Gastrocnemius medialis (tissue), 4 donors: Measurements from ENCODE around the gene WNK2. TPM values are rescaled to one million over a fixed set of nuclear protein-coding genes. Genes with fewer than 3 reads are reported as not detected.

Source experiments
- ATAC-seq, 2 donors: fragments of 150-250 bp; one replicate each; pipeline ENCODE4 v1.9.1; 2016
- DNase-seq, 2 donors: peaks; one replicate each; pipeline ENCODE4 v3.0.0-alpha.2; 2019
- H3K27ac ChIP-seq, 4 donors: fragments of 200-600 bp; sonication (generic); 1 replicate in 1 of 4; 2 replicates in 3 of 4; pipeline ENCODE4 v1.5.1; 2016 to 2018; ENCODE audit warnings: mild to moderate bottlenecking in 2 of 4, moderate library complexity in 1 of 4
- H3K27me3 ChIP-seq, 3 donors: fragments of 200-600 bp; sonication (generic) in 2 of 3; 1 replicate in 1 of 3; 2 replicates in 2 of 3; pipeline versions ENCODE4 v1.5.1 to v1.6.0; 2016 to 2019; ENCODE audit warnings: mild to moderate bottlenecking in 1 of 3, moderate library complexity in 1 of 3
- H3K36me3 ChIP-seq, 2 donors: fragments of 200-600 bp; sonication (generic) in 1 of 2; one replicate each; pipeline ENCODE4 v1.5.1; 2017 to 2018
- H3K4me1 ChIP-seq, 2 donors: fragments of 200-600 bp; sonication (generic) in 1 of 2; one replicate each; pipeline ENCODE4 v1.5.1; 2016 to 2017; ENCODE audit warnings: mild to moderate bottlenecking in 2 of 2
- H3K4me3 ChIP-seq, 4 donors: fragments of 200-600 bp; sonication (generic) in 3 of 4; 1 replicate in 1 of 4; 2 replicates in 3 of 4; pipeline ENCODE4 v1.5.1; 2016 to 2019; ENCODE audit warnings: mild to moderate bottlenecking in 2 of 4
- H3K9me3 ChIP-seq, 3 donors: fragments of 200-600 bp; sonication (generic) in 2 of 3; 1 replicate in 1 of 3; 2 replicates in 2 of 3; pipeline ENCODE4 v1.5.1; 2016 to 2019
- POLR2A ChIP-seq, 2 donors: fragments of 450-650 bp; IDR thresholded peaks; one replicate each; pipeline ENCODE4 v1.6.1; 2017; ENCODE audit warnings: antibody characterized with exemption in 2 of 2, mild to moderate bottlenecking in 2 of 2, moderate library complexity in 2 of 2
- in situ Hi-C, 4 donors: fragments of 200-750 bp; cut with MboI; loops; one replicate each; pipeline versions ENCODE4 v1.15.0 to v1.8.0; 2017; ENCODE audit warnings: low sequenced_read_pairs in 4 of 4
- intact Hi-C: fragments of 100-400 bp; cut with DNase I; formaldehyde crosslinking; loops from one replicate; pipeline ENCODE4 v1.15.1; 2023; ENCODE audit warnings: low total_unique reads
- total RNA-seq, 4 donors: library from RNA; depleted of rRNA; stranded (reverse); fragments of >200 nt; gene quantifications; one replicate each; pipeline versions ENCODE4 v1.1.0 to v1.2.3, GENCODE V29; 2016
- TF ChIP-seq, protein P1 (sequence below), 5 experiments: fragments of 450-650 bp in 3 of 5; fragments of 200-600 bp in 2 of 5; sonication (generic) in 2 of 5; IDR thresholded peaks in 4 of 5; conservative IDR thresholded peaks in 1 of 5; 1 replicate in 4 of 5; 2 replicates in 1 of 5; pipeline ENCODE4 v1.5.1; 2016 to 2019; ENCODE audit warnings: antibody characterized with exemption in 5 of 5, mild to moderate bottlenecking in 3 of 5, moderate library complexity in 3 of 5

The WNK2 gene
- total RNA-seq, 4 donors from 2014 or later, result 11.3 to 43.0 (median 24.7) TPM

DNA sequence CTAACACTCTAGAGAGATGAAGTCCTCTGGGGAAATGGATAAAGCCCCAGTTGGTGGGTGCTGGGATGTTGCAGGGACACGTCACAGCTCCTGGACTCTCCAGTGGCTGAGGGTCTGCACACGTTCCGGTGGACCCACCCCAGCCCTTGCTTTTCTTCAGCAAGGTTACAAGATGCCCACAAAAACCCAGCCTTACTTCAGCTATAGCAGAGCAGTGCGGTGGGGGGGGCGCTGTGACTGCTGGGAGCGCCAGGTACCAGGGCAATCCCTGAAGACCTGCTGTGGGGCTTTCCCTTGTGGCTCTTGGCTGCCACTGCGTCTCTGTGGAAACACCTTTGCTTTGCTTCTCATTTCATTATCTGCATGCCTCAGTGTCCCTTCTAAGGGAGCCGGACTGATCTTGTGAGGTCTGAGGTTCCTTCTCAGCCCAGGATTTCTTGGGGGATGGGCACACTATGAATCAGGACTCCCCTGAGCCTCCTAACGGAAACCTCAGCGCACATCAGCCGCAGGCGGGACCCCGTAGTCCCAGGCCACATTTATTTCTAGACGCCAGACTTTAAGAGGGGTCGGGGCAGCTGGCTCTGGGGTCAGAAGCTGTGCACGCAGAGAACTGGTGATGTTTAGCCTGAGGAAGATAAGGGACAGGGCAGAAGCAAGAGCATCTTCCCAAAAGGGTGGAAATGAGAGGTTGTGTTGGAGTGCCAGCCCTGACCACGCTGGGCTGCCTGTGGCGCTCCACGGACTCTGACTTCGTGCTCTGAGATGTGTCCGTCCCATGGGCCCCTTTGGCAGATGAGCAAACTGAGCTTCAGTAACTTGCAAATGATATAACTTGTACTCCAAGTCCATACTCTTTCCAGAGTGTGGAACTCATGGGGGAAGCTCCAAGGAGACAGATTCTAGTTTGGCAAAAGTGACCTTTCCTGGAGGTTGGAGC, 106.8 kb downstream of the WNK2 start:
- in situ Hi-C loops (no loop called here), intact Hi-C loops (no loop called here)
- no peak overlapping the region for H3K27ac ChIP-seq
- TF ChIP-seq POLR2A (IDR thresholded peaks at IDR 0.05), result no peak
- TF ChIP-seq, protein P1, sequence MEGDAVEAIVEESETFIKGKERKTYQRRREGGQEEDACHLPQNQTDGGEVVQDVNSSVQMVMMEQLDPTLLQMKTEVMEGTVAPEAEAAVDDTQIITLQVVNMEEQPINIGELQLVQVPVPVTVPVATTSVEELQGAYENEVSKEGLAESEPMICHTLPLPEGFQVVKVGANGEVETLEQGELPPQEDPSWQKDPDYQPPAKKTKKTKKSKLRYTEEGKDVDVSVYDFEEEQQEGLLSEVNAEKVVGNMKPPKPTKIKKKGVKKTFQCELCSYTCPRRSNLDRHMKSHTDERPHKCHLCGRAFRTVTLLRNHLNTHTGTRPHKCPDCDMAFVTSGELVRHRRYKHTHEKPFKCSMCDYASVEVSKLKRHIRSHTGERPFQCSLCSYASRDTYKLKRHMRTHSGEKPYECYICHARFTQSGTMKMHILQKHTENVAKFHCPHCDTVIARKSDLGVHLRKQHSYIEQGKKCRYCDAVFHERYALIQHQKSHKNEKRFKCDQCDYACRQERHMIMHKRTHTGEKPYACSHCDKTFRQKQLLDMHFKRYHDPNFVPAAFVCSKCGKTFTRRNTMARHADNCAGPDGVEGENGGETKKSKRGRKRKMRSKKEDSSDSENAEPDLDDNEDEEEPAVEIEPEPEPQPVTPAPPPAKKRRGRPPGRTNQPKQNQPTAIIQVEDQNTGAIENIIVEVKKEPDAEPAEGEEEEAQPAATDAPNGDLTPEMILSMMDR (IDR thresholded peaks at IDR 0.05 in 4 of 5, conservative IDR thresholded peaks at IDR 0.05 in 1 of 5), result no peak
- ATAC-seq (no peak), DNase-seq (no peak)
- no peaks in the 10 kb centered on the region for H3K4me1 ChIP-seq
- H3K9me3 ChIP-seq, result no peaks in the 10 kb centered on the region
- no peaks in the 10 kb centered on the region for H3K36me3 ChIP-seq
- no peak overlapping the region for H3K4me3 ChIP-seq
- H3K27me3 ChIP-seq, result no peaks in the 10 kb centered on the region

DNA sequence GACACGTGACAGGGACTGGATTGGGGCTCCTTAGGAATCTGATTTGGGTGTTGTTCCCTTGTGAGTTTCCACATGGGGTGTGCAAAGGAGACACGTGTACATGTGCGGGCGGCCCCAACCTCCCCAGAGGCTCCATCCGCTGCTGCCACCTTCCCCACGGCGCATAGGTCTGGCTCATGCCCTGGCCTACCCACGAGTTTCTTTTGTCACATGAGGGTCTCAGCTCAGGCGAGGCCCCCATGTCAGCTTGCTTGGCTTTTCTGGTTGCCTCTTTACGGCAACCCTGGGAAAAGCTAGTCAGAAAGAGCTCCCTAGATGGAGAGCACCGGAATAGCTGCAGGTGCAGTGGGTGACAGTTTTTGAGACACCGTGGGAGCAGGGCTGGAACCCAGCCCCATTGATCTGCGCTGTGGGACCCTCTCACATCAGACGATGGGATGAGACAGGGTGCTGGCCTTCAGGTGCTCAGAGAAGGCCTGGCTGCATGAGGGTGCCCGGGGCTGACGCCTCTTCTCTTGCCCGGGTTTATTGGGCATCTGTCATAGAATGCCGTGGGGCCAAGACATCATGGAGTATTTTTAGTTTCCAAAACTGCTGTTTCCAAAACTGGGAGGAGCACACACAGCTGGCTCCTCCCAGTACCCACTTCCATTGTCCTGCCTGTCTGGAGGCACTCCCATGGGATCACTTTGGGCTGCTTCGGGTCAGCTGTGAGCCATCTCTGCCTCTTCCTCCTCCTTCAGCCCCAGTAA, 107.8 kb downstream of the WNK2 start:
- Histone ChIP-seq H3K27ac (no peak overlapping the region), H3K36me3 (no peaks in the 10 kb centered on the region), H3K27me3 (no peaks in the 10 kb centered on the region), H3K4me3 (no peak overlapping the region), H3K4me1 (no peaks in the 10 kb centered on the region), H3K9me3 (no peaks in the 10 kb centered on the region)
- no peak for TF ChIP-seq POLR2A (IDR thresholded peaks at IDR 0.05)
- TF ChIP-seq, protein P1 (IDR thresholded peaks at IDR 0.05 in 4 of 5, conservative IDR thresholded peaks at IDR 0.05 in 1 of 5), result no peak
- ATAC-seq (no peak), DNase-seq (no peak)
- intact Hi-C loops, result no loop called here
- in situ Hi-C loops, result no loop called here

DNA sequence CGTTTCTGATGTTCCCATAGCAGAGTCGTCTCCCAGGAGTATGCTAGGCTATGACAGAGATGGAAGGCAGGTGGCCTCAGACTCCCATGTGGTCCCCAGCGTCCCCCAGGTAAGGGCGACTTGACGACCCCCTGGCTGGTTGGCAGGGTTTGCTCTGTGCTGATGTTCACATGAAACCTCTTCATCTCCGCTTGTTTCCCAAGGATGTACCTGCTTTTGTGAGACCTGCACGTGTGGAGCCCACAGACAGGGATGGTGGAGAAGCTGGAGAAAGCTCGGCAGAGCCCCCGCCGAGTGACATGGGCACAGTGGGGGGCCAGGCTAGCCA, 108.3 kb downstream of the WNK2 start:
- intact Hi-C loops, result no loop called here
- H3K27me3 ChIP-seq, result no peaks in the 10 kb centered on the region
- H3K36me3 ChIP-seq, result no peaks in the 10 kb centered on the region
- DNase-seq, result no peak
- TF ChIP-seq, protein P1 (IDR thresholded peaks at IDR 0.05 in 4 of 5, conservative IDR thresholded peaks at IDR 0.05 in 1 of 5), result no peak
- TF ChIP-seq POLR2A (IDR thresholded peaks at IDR 0.05), result no peak
- H3K4me3 ChIP-seq, result no peak overlapping the region
- ATAC-seq, result no peak
- no peaks in the 10 kb centered on the region for H3K9me3 ChIP-seq
- no peaks in the 10 kb centered on the region for H3K4me1 ChIP-seq
- H3K27ac ChIP-seq, result no peak overlapping the region
- in situ Hi-C loops, result no loop called here

DNA sequence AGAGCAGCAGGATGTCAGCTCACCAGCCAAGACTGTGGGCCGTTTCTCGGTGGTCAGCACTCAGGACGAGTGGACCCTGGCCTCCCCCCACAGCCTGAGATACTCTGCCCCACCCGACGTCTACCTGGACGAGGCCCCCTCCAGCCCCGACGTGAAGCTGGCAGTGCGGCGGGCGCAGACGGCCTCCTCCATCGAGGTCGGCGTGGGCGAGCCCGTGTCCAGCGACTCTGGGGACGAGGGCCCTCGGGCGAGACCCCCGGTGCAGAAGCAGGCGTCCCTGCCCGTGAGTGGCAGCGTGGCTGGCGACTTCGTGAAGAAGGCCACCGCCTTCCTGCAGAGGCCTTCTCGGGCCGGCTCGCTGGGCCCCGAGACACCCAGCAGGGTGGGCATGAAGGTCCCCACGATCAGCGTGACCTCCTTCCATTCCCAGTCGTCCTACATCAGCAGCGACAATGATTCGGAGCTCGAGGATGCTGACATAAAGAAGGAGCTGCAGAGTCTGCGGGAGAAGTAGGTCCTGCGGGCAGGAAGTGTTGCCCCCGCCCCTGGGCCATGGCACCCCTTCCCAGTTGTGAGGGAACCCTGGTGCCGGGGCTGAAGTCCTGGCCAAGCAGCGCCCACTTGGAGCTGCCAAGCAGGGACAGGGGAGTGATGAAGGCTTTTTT, 108.9 kb downstream of the WNK2 start:
- no peaks in the 10 kb centered on the region for H3K9me3 ChIP-seq
- H3K27me3 ChIP-seq, result no peaks in the 10 kb centered on the region
- H3K4me3 ChIP-seq, result no peak overlapping the region
- intact Hi-C loops (no loop called here), in situ Hi-C loops (no loop called here)
- no peak overlapping the region for H3K27ac ChIP-seq
- H3K36me3 ChIP-seq, result no peaks in the 10 kb centered on the region
- ATAC-seq (no peak), DNase-seq (no peak)
- peaks cover under 1 to 4% of the 10 kb centered on the region in 2 donors for H3K4me1 ChIP-seq
- TF ChIP-seq POLR2A (IDR thresholded peaks at IDR 0.05), result no peak
- TF ChIP-seq, protein P1 (IDR thresholded peaks at IDR 0.05 in 4 of 5, conservative IDR thresholded peaks at IDR 0.05 in 1 of 5), result no peak
